HK-2 (cell line): ENCODE measurements around the gene TM2D3.

Experiments
- DNase-seq: peaks from one replicate; pipeline ENCODE4 v3.0.0-alpha.2; 2018; ENCODE audit not compliant: unreplicated experiment

TM2D3 gene

GRCh38 chr15:101623367-101624304, 28.5 kb downstream of the TM2D3 start:
- DNase-seq: no peak

GRCh38 chr15:101621961-101622360, 30.2 kb downstream of the TM2D3 start:
- no peak for DNase-seq

GRCh38 chr15:101620671-101621070, 31.5 kb downstream of the TM2D3 start:
- DNase-seq: no peak

- DNase-seq: no peak
These were observed 32.6 kb downstream of the TM2D3 start for GRCh38 chr15:101619615-101619865.

- DNase-seq: no peak
These were observed 33.1 kb downstream of the TM2D3 start for GRCh38 chr15:101618851-101619614.

GRCh38 chr15:101618076-101618475, 34.1 kb downstream of the TM2D3 start:
- DNase-seq: no peak

- no peak for DNase-seq
These were observed 34.7 kb downstream of the TM2D3 start for GRCh38 chr15:101617390-101617965.

GRCh38 chr15:101615986-101616848, 36.0 kb downstream of the TM2D3 start:
- peak; percentile 22 for DNase-seq

GRCh38 chr15:101615414-101615985, 36.7 kb downstream of the TM2D3 start:
- no peak for DNase-seq

GRCh38 chr15:101614761-101615160, 37.4 kb downstream of the TM2D3 start:
- no peak for DNase-seq

- DNase-seq: no peak
These were observed 38.1 kb downstream of the TM2D3 start for GRCh38 chr15:101614001-101614585.

GRCh38 chr15:101613130-101614000, 38.8 kb downstream of the TM2D3 start:
- DNase-seq: peak; percentile 15

GRCh38 chr15:101612676-101613075, 39.5 kb downstream of the TM2D3 start:
- no peak for DNase-seq

- DNase-seq: no peak
These were observed 40.4 kb downstream of the TM2D3 start for GRCh38 chr15:101611580-101612299.

- DNase-seq: no peak
These were observed 41.2 kb downstream of the TM2D3 start for GRCh38 chr15:101611007-101611406.

- DNase-seq: no peak
These were observed 41.6 kb downstream of the TM2D3 start for GRCh38 chr15:101610611-101611000.

- DNase-seq: no peak
These were observed 42.2 kb downstream of the TM2D3 start for GRCh38 chr15:101609742-101610610.

GRCh38 chr15:101608201-101608600, 44.0 kb downstream of the TM2D3 start:
- DNase-seq: no peak
